Measurements from ENCODE around the gene DMRTB1. TPM values are rescaled to one million over a fixed set of nuclear protein-coding genes. Genes with fewer than 3 reads are reported as not detected.

The DMRTB1 gene
- total RNA-seq, 1 donor from 2014 or later: not detected

- peaks cover 12% of the 10 kb centered on the region for H3K4me1 ChIP-seq
- Mint-ChIP-seq H3K4me1 (peaks cover 13% of the 10 kb centered on the region), H3K36me3 (no peaks in the 10 kb centered on the region), H3K27ac (no peak overlapping the region), H3K27me3 (ENCODE audit: insufficient read depth, low read depth) (peaks cover 19% of the 10 kb centered on the region), H3K9me3 (peaks cover 15% of the 10 kb centered on the region), H3K4me3 (no peak overlapping the region)
- H3K4me3 ChIP-seq: no peak overlapping the region
- no peaks in the 10 kb centered on the region for H3K9me3 ChIP-seq (ENCODE audit: low read depth)
- H2AFZ ChIP-seq (replicated peaks): no peak overlapping the region
- H3K9ac ChIP-seq: no peak overlapping the region
- DNase-seq (ENCODE audit: low spot score): no peak
- H3K27ac ChIP-seq: no peak overlapping the region
- no peaks in the 10 kb centered on the region for H3K27me3 ChIP-seq
- no peaks in the 10 kb centered on the region for H3K36me3 ChIP-seq
- TF ChIP-seq EZH2phosphoT487 (IDR thresholded peaks at IDR 0.05): no peak
- TF ChIP-seq EZH2 (IDR thresholded peaks at IDR 0.05): no peak
- TF ChIP-seq CTCF (IDR thresholded peaks at IDR 0.05): no peak
- H3K79me2 ChIP-seq (ENCODE audit: low read depth): no peaks in the 10 kb centered on the region
- no peaks in the 10 kb centered on the region for H3F3A ChIP-seq (ENCODE audit: low read depth)
- no peaks in the 10 kb centered on the region for H4K20me1 ChIP-seq (ENCODE audit: low read depth)
- H3K4me2 ChIP-seq: no peak overlapping the region
These were observed 24.0 kb upstream of the DMRTB1 start for GRCh38 chr1:53435151-53435550.

GRCh38 chr1:53438427-53439336 lies 20.5 kb upstream of the DMRTB1 start:
- Histone ChIP-seq H4K20me1 (ENCODE audit: low read depth) (no peaks in the 10 kb centered on the region), H3K4me2 (no peak overlapping the region), H3K9ac (no peak overlapping the region), H3F3A (ENCODE audit: low read depth) (peaks cover 4% of the 10 kb centered on the region), H3K4me3 (no peak overlapping the region), H3K27ac (no peak overlapping the region), H2AFZ (replicated peaks) (no peak overlapping the region), H3K27me3 (no peaks in the 10 kb centered on the region), H3K4me1 (peaks cover 17% of the 10 kb centered on the region), H3K36me3 (no peaks in the 10 kb centered on the region), H3K9me3 (ENCODE audit: low read depth) (no peaks in the 10 kb centered on the region), H3K79me2 (ENCODE audit: low read depth) (no peaks in the 10 kb centered on the region)
- TF ChIP-seq CTCF (IDR thresholded peaks at IDR 0.05): no peak
- no peak for TF ChIP-seq EZH2phosphoT487 (IDR thresholded peaks at IDR 0.05)
- no peak for TF ChIP-seq EZH2 (IDR thresholded peaks at IDR 0.05)
- DNase-seq (ENCODE audit: low spot score): no peak
- Mint-ChIP-seq H3K36me3 (no peaks in the 10 kb centered on the region), H3K27me3 (ENCODE audit: insufficient read depth, low read depth) (peaks cover 14% of the 10 kb centered on the region), H3K9me3 (peaks cover 15% of the 10 kb centered on the region), H3K4me1 (peaks cover 12% of the 10 kb centered on the region), H3K4me3 (no peak overlapping the region), H3K27ac (no peak overlapping the region)

- H3K4me1 Mint-ChIP-seq: peaks cover 12% of the 10 kb centered on the region
- H3K27me3 ChIP-seq: no peaks in the 10 kb centered on the region
- H3K4me1 ChIP-seq: peaks cover 17% of the 10 kb centered on the region
- no peaks in the 10 kb centered on the region for H3K79me2 ChIP-seq (ENCODE audit: low read depth)
- no peaks in the 10 kb centered on the region for H4K20me1 ChIP-seq (ENCODE audit: low read depth)
- no peak overlapping the region for H3K9ac ChIP-seq
- H3K9me3 ChIP-seq (ENCODE audit: low read depth): no peaks in the 10 kb centered on the region
- no peak overlapping the region for H3K27ac Mint-ChIP-seq
- no peak overlapping the region for H3K4me3 Mint-ChIP-seq
- H3K4me2 ChIP-seq: no peak overlapping the region
- no peak for DNase-seq (ENCODE audit: low spot score)
- TF ChIP-seq EZH2phosphoT487 (IDR thresholded peaks at IDR 0.05): no peak
- TF ChIP-seq EZH2 (IDR thresholded peaks at IDR 0.05): no peak
- no peak for TF ChIP-seq CTCF (IDR thresholded peaks at IDR 0.05)
- H3K36me3 Mint-ChIP-seq: no peaks in the 10 kb centered on the region
- no peaks in the 10 kb centered on the region for H3K36me3 ChIP-seq
- peaks cover 8% of the 10 kb centered on the region for H3F3A ChIP-seq (ENCODE audit: low read depth)
- H2AFZ ChIP-seq (replicated peaks): no peak overlapping the region
- peaks cover 15% of the 10 kb centered on the region for H3K9me3 Mint-ChIP-seq
- no peak overlapping the region for H3K4me3 ChIP-seq
- H3K27ac ChIP-seq: no peak overlapping the region
- H3K27me3 Mint-ChIP-seq (ENCODE audit: insufficient read depth, low read depth): peaks cover 11% of the 10 kb centered on the region
These were observed 19.6 kb upstream of the DMRTB1 start for GRCh38 chr1:53439337-53440207.

Measured in neural progenitor cell (in vitro differentiated cells).